OCI-LY1 (cell line): ENCODE results near the gene WWOX.

Experiments
- CTCF ChIP-seq: fragments of 200-600 bp; sonication (generic), shearing (Covaris generic); IDR thresholded peaks from 2 replicates; pipeline ENCODE4 v1.5.1; 2017; ENCODE audit warnings: mild to moderate bottlenecking, antibody characterized with exemption, low read length, moderate library complexity, mixed read lengths
- EZH2 ChIP-seq: fragments of 200-600 bp; sonication (generic), shearing (Covaris generic); IDR thresholded peaks from 2 replicates; pipeline ENCODE4 v1.8.0; 2017; ENCODE audit warnings: borderline replicate concordance, mixed run types, mild to moderate bottlenecking, antibody characterized with exemption, low read length, moderate library complexity, mixed read lengths

GRCh38 chr16:78549366-78549765, 449.9 kb downstream of the WWOX start:
- TF ChIP-seq CTCF (no peak), EZH2 (no peak)
